GM21447 (cell line): ENCODE measurements around the gene RTN4RL2.
"Not testable (repeated sequence)": the region's sequence is repeated elsewhere in the genome, so short reads cannot be mapped to it uniquely, and the experiment has no call there.

Experiments used
- ATAC-seq: cut with Tn5 transposase; IDR thresholded peaks from one replicate; pipeline ENCODE4 v1.9.1; 2021; ENCODE audit not compliant: unreplicated experiment

The RTN4RL2 gene

GRCh38 chr11:57432149-57432561 lies 28.2 kb upstream of the RTN4RL2 start:
- no peak for ATAC-seq

- ATAC-seq, result no peak
Observed at GRCh38 chr11:57432714-57433163, 27.6 kb upstream of the RTN4RL2 start.

- ATAC-seq, result no peak
Observed at GRCh38 chr11:57434640-57435546, 25.4 kb upstream of the RTN4RL2 start.

- ATAC-seq, result no peak
Observed at GRCh38 chr11:57436031-57436430, 24.3 kb upstream of the RTN4RL2 start.

GRCh38 chr11:57438345-57439285 lies 21.7 kb upstream of the RTN4RL2 start:
- no peak for ATAC-seq

- no peak for ATAC-seq
Observed at GRCh38 chr11:57439786-57440185, 20.5 kb upstream of the RTN4RL2 start.

GRCh38 chr11:57440744-57441414 lies 19.4 kb upstream of the RTN4RL2 start:
- ATAC-seq, result no peak

- no peak for ATAC-seq
Observed at GRCh38 chr11:57444362-57445121, 15.8 kb upstream of the RTN4RL2 start.

- ATAC-seq, result not testable (repeated sequence)
Observed at GRCh38 chr11:57445122-57445394, 15.3 kb upstream of the RTN4RL2 start.

- ATAC-seq, result no peak
Observed at GRCh38 chr11:57446055-57446454, 14.3 kb upstream of the RTN4RL2 start.

- no peak for ATAC-seq
Observed at GRCh38 chr11:57453543-57454177, 6.7 kb upstream of the RTN4RL2 start.

GRCh38 chr11:57456960-57457642 lies 3.2 kb upstream of the RTN4RL2 start:
- no peak for ATAC-seq

GRCh38 chr11:57457643-57458023 lies 2.7 kb upstream of the RTN4RL2 start:
- ATAC-seq, result no peak

- ATAC-seq, result no peak
Observed at GRCh38 chr11:57458060-57458409, 2.3 kb upstream of the RTN4RL2 start.

GRCh38 chr11:57458410-57459163 lies 1.7 kb upstream of the RTN4RL2 start:
- ATAC-seq, result no peak

- no peak for ATAC-seq
Observed at GRCh38 chr11:57459164-57460021, 935 bp upstream of the RTN4RL2 start.

- ATAC-seq, result no peak
Observed at GRCh38 chr11:57460758-57461749, 726 bp downstream of the RTN4RL2 start.
